Activated naive CD8-positive, alpha-beta T cell (primary cell): ENCODE data around the gene MARCKS.

Experiments
- H3K27ac Mint-ChIP-seq: one replicate; pipeline ENCODE4 v1.8.0; 2021; ENCODE audit warnings: mixed read lengths
- H3K27me3 Mint-ChIP-seq: one replicate; pipeline ENCODE4 v1.8.0; 2021; ENCODE audit warnings: mixed read lengths
- H3K36me3 Mint-ChIP-seq: one replicate; pipeline ENCODE4 v1.8.0; 2021; ENCODE audit warnings: mixed read lengths
- H3K4me1 Mint-ChIP-seq: one replicate; pipeline ENCODE4 v1.8.0; 2021; ENCODE audit warnings: low read depth, mixed read lengths
- H3K4me3 Mint-ChIP-seq: one replicate; pipeline ENCODE4 v1.8.0; 2021; ENCODE audit warnings: mild to moderate bottlenecking, mixed read lengths
- H3K9me3 Mint-ChIP-seq: one replicate; pipeline ENCODE4 v1.8.0; 2021; ENCODE audit warnings: low read depth, mixed read lengths

The MARCKS gene

DNA sequence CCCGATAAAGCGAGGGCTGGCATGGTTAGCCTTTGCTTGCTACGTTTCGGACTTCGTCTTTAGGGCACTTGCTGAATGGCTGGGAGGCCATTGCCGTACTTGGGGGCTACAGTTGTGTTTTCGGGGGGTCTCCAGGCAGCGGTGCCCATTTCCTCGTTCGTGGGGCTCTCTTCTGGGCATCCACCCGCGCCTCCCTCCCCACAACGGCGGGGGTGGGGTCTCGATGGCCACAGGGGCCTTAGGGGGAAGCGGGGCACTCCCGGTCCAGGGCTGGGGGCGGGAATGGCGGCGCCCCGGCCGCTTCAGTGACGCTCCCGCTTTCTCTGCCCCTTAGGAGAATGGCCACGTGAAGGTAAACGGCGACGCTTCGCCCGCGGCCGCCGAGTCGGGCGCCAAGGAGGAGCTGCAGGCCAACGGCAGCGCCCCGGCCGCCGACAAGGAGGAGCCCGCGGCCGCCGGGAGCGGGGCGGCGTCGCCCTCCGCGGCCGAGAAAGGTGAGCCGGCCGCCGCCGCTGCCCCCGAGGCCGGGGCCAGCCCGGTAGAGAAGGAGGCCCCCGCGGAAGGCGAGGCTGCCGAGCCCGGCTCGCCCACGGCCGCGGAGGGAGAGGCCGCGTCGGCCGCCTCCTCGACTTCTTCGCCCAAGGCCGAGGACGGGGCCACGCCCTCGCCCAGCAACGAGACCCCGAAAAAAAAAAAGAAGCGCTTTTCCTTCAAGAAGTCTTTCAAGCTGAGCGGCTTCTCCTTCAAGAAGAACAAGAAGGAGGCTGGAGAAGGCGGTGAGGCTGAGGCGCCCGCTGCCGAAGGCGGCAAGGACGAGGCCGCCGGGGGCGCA, 2.4 kb downstream of the MARCKS start:
- Mint-ChIP-seq H3K9me3 (no peaks in the 10 kb centered on the region), H3K27ac (no peak overlapping the region)

DNA sequence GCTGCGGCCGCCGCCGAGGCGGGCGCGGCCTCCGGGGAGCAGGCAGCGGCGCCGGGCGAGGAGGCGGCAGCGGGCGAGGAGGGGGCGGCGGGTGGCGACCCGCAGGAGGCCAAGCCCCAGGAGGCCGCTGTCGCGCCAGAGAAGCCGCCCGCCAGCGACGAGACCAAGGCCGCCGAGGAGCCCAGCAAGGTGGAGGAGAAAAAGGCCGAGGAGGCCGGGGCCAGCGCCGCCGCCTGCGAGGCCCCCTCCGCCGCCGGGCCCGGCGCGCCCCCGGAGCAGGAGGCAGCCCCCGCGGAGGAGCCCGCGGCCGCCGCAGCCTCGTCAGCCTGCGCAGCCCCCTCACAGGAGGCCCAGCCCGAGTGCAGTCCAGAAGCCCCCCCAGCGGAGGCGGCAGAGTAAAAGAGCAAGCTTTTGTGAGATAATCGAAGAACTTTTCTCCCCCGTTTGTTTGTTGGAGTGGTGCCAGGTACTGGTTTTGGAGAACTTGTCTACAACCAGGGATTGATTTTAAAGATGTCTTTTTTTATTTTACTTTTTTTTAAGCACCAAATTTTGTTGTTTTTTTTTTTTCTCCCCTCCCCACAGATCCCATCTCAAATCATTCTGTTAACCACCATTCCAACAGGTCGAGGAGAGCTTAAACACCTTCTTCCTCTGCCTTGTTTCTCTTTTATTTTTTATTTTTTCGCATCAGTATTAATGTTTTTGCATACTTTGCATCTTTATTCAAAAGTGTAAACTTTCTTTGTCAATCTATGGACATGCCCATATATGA, 3.2 kb downstream of the MARCKS start:
- Mint-ChIP-seq H3K36me3 (no peaks in the 10 kb centered on the region), H3K9me3 (no peaks in the 10 kb centered on the region), H3K27me3 (peaks cover 26% of the 10 kb centered on the region), H3K4me3 (peak overlapping the region; percentile 55), H3K27ac (no peak overlapping the region), H3K4me1 (peaks cover 18% of the 10 kb centered on the region)

More for the DNA sequence above, 2.4 kb downstream of the MARCKS start:
- peaks cover 18% of the 10 kb centered on the region for H3K4me1 Mint-ChIP-seq
- peak overlapping the region; percentile 56 for H3K4me3 Mint-ChIP-seq
- H3K27me3 Mint-ChIP-seq = peaks cover 26% of the 10 kb centered on the region
- no peaks in the 10 kb centered on the region for H3K36me3 Mint-ChIP-seq

DNA sequence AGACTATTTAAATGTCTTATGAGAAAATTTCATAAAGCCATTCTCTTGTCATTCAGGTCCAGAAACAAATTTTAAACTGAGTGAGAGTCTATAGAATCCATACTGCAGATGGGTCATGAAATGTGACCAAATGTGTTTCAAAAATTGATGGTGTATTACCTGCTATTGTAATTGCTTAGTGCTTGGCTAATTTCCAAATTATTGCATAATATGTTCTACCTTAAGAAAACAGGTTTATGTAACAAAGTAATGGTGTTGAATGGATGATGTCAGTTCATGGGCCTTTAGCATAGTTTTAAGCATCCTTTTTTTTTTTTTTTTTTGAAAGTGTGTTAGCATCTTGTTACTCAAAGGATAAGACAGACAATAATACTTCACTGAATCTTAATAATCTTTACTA, 5.0 kb downstream of the MARCKS start:
- no peak overlapping the region for H3K4me3 Mint-ChIP-seq
- H3K4me1 Mint-ChIP-seq = peaks cover 18% of the 10 kb centered on the region
- peaks cover 35% of the 10 kb centered on the region for H3K27me3 Mint-ChIP-seq
- H3K27ac Mint-ChIP-seq = no peak overlapping the region
- H3K36me3 Mint-ChIP-seq = no peaks in the 10 kb centered on the region
- H3K9me3 Mint-ChIP-seq = no peaks in the 10 kb centered on the region

DNA sequence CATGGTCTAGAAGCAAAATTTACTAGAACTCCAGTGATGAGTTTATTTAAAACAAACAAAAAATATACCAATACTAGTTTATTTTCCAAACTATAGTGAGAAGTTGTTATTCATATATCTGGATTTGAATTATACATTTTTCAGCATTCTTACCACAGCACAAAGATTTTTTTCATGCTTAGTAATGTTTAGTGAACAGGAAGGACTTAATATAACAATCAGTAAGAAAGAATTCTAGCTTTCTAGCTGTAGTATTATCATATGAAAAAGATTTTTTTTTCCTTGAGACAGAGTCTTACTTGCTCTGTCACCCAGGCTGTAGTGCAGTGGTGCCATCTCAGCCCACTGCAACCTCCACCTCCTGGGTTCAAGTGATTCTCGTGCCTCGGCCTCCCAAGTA, 13.8 kb downstream of the MARCKS start:
- Mint-ChIP-seq H3K36me3 (no peaks in the 10 kb centered on the region), H3K4me3 (no peak overlapping the region), H3K27ac (no peak overlapping the region), H3K9me3 (no peaks in the 10 kb centered on the region), H3K27me3 (peaks cover 17% of the 10 kb centered on the region), H3K4me1 (peaks cover 9% of the 10 kb centered on the region)

DNA sequence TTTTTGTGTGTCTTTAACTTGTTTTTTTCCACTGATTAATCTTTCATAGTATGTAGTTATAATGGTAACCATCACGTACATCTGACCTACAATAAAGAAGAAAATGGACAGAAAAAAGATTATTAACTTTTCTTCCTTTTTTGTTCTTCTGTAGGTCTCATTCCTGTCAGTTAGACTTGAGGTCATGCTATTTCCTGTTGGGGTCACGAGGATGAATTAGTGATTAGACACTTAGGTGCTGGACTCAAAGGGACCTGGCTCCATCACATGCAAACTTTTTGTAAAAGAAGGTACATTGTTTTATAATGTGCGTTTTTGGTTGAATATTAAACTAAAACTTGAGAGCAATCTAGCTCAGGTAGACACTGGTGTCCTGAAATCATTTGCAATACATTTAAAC, 14.8 kb downstream of the MARCKS start:
- no peaks in the 10 kb centered on the region for H3K9me3 Mint-ChIP-seq
- peaks cover 9% of the 10 kb centered on the region for H3K4me1 Mint-ChIP-seq
- peaks cover 11% of the 10 kb centered on the region for H3K27me3 Mint-ChIP-seq
- H3K4me3 Mint-ChIP-seq = no peak overlapping the region
- no peak overlapping the region for H3K27ac Mint-ChIP-seq
- H3K36me3 Mint-ChIP-seq = no peaks in the 10 kb centered on the region

DNA sequence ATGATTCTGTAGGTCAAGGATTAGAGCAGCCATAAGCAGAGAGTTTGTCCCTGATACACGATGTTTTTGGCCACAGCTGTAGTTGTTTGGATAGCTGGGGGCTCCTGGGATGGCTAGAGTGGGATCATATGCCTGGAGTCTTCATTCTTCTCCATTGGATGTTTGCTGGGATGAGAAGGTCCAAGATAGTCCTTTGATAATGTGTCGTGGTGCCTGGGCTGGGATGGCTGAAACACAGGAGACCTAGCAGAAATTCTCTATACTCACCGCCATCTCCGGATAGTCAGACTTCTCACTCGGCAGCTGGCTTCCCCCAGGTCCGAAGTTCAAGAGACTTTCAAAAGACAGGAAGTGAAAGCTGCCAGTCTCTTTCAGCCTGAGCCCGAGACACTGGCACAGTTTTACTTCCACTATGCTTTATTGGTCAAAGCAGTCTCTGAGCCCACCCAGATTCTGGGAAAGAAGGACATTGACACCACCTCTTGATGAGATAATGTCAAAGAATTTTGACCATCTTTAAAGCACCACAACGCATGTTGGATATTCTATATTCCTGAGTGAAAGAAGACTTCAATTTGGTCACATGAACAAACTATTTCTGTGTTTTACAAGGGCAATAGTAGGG, 16.0 kb downstream of the MARCKS start:
- Mint-ChIP-seq H3K4me1 (peaks cover 9% of the 10 kb centered on the region), H3K27me3 (peaks cover 14% of the 10 kb centered on the region), H3K4me3 (no peak overlapping the region), H3K27ac (no peak overlapping the region), H3K9me3 (no peaks in the 10 kb centered on the region), H3K36me3 (no peaks in the 10 kb centered on the region)

DNA sequence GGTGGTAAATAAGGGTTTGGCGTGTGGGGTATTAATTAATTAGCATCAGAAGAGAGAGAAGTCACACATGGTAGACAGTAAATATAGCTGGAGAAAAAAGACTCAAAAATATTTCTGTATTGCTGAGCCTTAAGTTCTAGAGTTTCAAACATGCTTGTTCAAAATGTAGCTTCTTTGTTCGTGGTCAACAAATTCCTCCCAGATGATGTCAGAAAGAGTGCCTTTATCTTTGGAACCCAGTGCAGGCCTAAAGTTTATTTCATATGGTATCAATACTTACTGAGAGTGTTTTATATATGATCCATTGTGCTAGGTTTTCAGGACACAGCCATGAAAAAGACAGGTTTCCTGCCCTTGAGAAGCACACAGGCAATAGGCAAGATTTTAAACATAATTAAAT, 18.3 kb downstream of the MARCKS start:
- Mint-ChIP-seq H3K4me3 (no peak overlapping the region), H3K36me3 (no peaks in the 10 kb centered on the region), H3K27ac (no peak overlapping the region), H3K27me3 (peaks cover 19% of the 10 kb centered on the region), H3K4me1 (peaks cover 9% of the 10 kb centered on the region), H3K9me3 (no peaks in the 10 kb centered on the region)

DNA sequence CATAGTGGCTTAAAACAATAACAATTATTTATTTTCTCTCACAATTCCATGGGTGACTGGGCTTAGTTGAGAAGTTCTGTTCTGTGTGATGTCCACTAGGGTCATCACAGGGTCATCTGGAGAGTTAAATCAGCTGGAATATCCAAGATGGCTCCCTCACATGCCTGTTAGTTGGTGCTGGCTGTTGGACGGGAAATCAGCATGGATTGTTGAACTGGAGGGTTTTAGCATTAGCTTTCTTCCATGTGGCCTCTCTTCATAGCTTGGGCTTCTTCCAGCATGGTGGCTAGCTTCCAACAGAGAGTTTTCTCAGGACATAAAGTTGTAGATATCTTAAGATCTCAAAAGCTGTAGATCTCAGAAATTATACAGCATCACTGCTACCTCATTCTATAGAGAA, 19.6 kb downstream of the MARCKS start:
- H3K27ac Mint-ChIP-seq = no peak overlapping the region
- H3K36me3 Mint-ChIP-seq = no peaks in the 10 kb centered on the region
- H3K4me3 Mint-ChIP-seq = no peak overlapping the region
- H3K4me1 Mint-ChIP-seq = peaks cover 9% of the 10 kb centered on the region
- H3K27me3 Mint-ChIP-seq = peaks cover 22% of the 10 kb centered on the region
- no peaks in the 10 kb centered on the region for H3K9me3 Mint-ChIP-seq

DNA sequence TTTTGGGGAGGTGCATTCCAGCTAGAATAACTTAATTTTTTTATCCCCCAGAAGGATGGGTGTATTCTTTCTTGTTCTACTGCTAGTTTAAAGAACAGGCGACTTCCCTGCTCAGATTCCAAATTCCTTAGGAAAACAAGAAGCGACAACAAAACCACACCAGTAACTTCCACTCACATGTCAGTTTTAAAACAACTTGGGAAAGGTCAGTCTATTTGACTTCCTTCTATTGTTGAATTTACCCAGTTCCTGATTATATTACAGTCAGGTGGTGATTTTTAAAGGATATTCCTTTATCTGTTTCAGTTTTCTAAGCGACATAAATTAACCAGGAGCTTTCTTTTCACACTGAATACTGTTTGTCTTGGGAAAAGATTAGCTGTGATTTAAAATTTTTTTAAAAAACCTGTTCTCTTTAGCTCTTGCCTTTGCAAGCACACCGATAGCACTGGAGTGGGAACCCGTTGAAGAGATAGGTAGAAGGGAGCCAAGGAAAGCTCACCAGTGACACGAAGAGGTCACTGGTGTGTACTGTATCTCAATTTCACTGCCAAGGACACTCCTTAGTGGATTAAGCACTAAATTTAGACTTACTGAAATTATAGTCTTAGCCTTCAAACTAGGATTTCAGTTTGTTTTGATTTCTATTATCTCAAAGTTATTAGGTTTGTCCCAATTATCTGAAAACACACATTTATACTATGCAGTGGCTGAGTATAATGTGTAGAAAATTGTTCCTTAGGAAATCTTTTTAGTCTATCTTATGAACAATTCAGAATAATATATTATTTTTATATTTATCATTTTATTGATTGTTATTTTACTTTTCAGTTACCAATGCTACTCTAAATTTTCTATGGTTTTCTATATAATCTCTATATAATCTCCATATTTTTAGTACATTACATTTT, 22.3 kb downstream of the MARCKS start:
- no peaks in the 10 kb centered on the region for H3K4me1 Mint-ChIP-seq

DNA sequence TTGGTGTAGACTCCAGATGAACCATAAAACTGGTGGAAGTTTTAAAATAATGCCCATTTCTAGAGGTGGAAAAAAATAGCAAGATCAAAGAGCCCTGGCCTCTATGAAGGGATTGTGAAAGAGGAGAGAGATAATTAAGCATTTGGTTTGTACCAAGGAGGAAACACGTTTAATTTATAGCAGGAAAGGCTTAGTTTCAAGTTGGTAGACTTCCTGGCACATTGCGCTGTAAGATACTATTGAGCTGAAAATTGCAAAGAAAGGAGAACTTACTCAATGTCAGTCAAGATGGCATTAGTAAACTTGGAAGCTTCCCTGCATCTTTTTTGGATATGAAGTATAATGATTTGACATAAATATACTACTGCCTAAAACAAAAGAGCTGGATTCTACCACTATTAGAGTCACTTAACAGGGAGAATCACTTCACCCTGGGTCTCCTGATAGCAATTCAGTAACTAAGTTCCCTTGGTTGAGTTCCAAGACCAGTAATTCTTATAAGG, 24.4 kb downstream of the MARCKS start:
- Mint-ChIP-seq H3K4me3 (no peak overlapping the region), H3K9me3 (no peaks in the 10 kb centered on the region), H3K36me3 (no peaks in the 10 kb centered on the region), H3K4me1 (no peaks in the 10 kb centered on the region), H3K27me3 (peaks cover 26% of the 10 kb centered on the region), H3K27ac (no peak overlapping the region)

More for the DNA sequence above, 22.3 kb downstream of the MARCKS start:
- Mint-ChIP-seq H3K4me3 (no peak overlapping the region), H3K36me3 (no peaks in the 10 kb centered on the region), H3K27ac (no peak overlapping the region), H3K9me3 (no peaks in the 10 kb centered on the region), H3K27me3 (peaks cover 26% of the 10 kb centered on the region)

DNA sequence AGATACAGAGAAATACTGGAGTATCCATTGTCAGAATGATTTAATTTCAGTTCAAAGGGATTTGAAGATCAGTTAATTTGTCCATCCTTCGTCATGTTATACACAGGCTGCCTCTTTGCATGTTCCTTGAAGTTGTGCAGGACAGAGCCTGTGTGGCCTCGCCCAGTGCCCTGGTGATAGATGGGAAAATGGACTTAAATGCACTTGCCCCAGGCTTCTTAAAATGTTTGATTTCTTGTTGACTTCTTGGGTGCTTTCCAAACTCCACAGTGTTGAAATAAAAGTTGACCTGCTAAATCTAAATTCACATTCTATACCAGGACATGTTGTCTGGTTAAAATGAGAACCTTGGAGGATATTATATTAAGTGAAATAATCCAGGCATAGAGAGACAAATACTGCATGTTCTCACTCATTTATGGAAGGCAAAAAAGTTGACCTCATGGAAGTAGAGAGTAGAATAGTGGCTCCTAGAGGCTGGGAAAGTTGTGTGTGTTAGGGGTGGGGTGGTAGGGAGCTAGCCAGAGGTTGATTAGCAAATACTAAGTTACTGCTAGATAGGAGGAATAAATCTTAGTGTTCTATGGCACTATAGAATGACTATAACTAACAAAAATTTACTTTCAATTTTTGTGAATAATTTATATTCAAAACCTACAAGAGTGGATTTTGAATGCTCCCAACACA, 25.3 kb downstream of the MARCKS start:
- peaks cover 24% of the 10 kb centered on the region for H3K27me3 Mint-ChIP-seq
- no peaks in the 10 kb centered on the region for H3K4me1 Mint-ChIP-seq
- H3K4me3 Mint-ChIP-seq = no peak overlapping the region
- H3K27ac Mint-ChIP-seq = no peak overlapping the region
- no peaks in the 10 kb centered on the region for H3K9me3 Mint-ChIP-seq
- H3K36me3 Mint-ChIP-seq = no peaks in the 10 kb centered on the region

DNA sequence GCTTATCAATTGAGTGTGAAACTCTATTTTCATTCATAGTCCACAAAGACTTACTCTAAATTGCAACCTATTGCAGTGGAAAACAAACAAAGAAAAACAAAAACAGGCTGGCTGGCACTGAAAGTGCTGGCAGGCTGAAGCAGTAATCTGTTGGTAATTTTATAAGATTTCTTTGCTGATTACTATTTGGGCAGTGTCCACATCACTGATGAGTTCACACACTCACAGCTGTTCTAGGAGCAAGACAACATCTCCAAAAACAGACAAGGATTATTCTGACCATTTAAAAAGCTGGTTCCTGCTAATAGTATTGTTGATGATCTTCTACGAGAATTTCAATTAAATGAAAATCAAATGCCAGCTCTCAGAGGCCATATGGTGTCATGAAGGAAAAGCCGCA, 26.9 kb downstream of the MARCKS start:
- Mint-ChIP-seq H3K27ac (no peak overlapping the region), H3K9me3 (no peaks in the 10 kb centered on the region), H3K4me1 (no peaks in the 10 kb centered on the region), H3K27me3 (peaks cover 17% of the 10 kb centered on the region), H3K4me3 (no peak overlapping the region), H3K36me3 (no peaks in the 10 kb centered on the region)

DNA sequence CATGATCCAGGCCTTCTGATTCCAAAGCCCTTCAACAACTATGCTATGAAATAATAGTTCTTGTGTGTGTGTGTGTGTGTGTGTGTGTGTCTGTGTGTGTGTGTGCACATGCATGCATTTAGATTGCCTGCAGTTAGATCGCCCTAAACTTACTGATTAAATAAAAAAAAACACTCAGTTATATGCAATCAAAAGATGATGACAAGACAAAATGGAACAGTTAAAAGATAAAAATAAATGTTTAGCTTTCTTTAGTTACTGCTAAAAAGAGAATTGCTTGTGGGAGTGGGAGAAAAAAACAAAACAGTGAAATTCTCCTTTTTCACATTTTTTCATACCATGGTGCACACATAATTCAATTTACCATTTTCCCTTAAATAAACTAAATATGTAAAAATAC, 29.4 kb downstream of the MARCKS start:
- Mint-ChIP-seq H3K27me3 (peaks cover 6% of the 10 kb centered on the region), H3K27ac (no peak overlapping the region), H3K9me3 (no peaks in the 10 kb centered on the region), H3K4me3 (no peak overlapping the region), H3K4me1 (no peaks in the 10 kb centered on the region), H3K36me3 (no peaks in the 10 kb centered on the region)

DNA sequence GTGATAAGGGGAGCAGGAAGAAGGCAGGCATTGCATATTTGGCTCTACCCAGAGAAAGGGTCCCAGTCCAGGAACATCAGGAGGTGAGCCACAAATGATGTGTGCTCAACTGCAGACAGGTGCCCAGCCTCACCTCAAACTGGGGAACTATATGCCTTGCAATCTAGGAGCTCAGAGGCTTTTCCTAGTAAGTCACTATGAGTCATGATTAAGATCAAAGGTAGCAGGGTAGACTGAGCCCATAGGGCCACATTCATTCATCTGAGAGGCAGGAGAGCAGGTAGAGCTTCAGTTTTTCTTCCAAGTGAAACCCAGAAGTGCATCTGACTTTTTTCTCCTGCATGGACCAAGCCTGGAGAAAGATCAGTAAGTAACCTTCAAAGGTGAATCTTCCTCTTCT, 31.3 kb downstream of the MARCKS start:
- peaks cover 4% of the 10 kb centered on the region for H3K9me3 Mint-ChIP-seq

More for the DNA sequence above, 31.3 kb downstream of the MARCKS start:
- no peaks in the 10 kb centered on the region for H3K36me3 Mint-ChIP-seq
- H3K27ac Mint-ChIP-seq = no peak overlapping the region
- no peaks in the 10 kb centered on the region for H3K4me1 Mint-ChIP-seq
- peaks cover 5% of the 10 kb centered on the region for H3K27me3 Mint-ChIP-seq
- no peak overlapping the region for H3K4me3 Mint-ChIP-seq
